Panc1 (cell line): ENCODE results near the gene SIRPA. TPM values are rescaled to one million over a fixed set of nuclear protein-coding genes. Genes with fewer than 3 reads are reported as not detected.

ENCODE experiments used
- ATAC-seq: fragments of 200-7000 bp; cut with Tn5 transposase; 2 replicates; pipeline ENCODE4 v1.9.1; 2020; ENCODE audit warnings: mild to moderate bottlenecking, moderate library complexity
- BruUV-seq: library from RNA; stranded (reverse); fragments of 400-500 nt; replicated peaks from 2 replicates; lab custom pipeline; 2021; lab: Mats Ljungman, UMichigan
- CTCF ChIA-PET: fragments of 300-600 bp; sonication (Branson Sonifier 250); formaldehyde crosslinking; loops from one replicate; lab custom pipeline; 2022; ENCODE audit warnings: antibody characterized with exemption; lab: Charles Lee
- POLR2A ChIA-PET: fragments of 300-600 bp; sonication (Branson Sonifier 250); formaldehyde crosslinking; loops from one replicate; lab custom pipeline; 2022; ENCODE audit warnings: antibody characterized with exemption; lab: Charles Lee
- DNase-seq: peaks from one replicate; pipeline ENCODE4 v3.0.0-alpha.2; 2010; ENCODE audit warnings: low read depth, low spot score
- H3K27ac ChIP-seq: 2 replicates; pipeline ENCODE4 v1.5.1; 2011; ENCODE audit warnings: mild to moderate bottlenecking, low read length, inconsistent platforms
- H3K27me3 ChIP-seq: fragments of 200-500 bp; sonication (Bioruptor generic); 2 replicates; pipeline ENCODE4 v1.6.0; 2014; ENCODE audit warnings: low read length, inconsistent platforms; ENCODE audit not compliant: control insufficient read depth, insufficient read depth
- H3K36me3 ChIP-seq: fragments of 200-500 bp; sonication (Bioruptor generic); 2 replicates; pipeline ENCODE4 v1.5.1; 2014; ENCODE audit warnings: inconsistent platforms, mild to moderate bottlenecking, low read length, moderate library complexity; ENCODE audit not compliant: control insufficient read depth, insufficient read depth
- H3K4me1 ChIP-seq: 2 replicates; pipeline ENCODE4 v1.5.1; 2011; ENCODE audit warnings: inconsistent platforms, mild to moderate bottlenecking, low read length, moderate library complexity; ENCODE audit not compliant: control insufficient read depth, insufficient read depth
- H3K4me3 ChIP-seq, 2 experiments: 2 replicates each; pipeline ENCODE4 v1.5.1; 2011 to 2012; ENCODE audit warnings: low read depth in 2 of 2, low read length in 2 of 2, mild to moderate bottlenecking in 2 of 2, inconsistent platforms in 1 of 2, moderate library complexity in 1 of 2
- H3K9me3 ChIP-seq: fragments of 200-500 bp; sonication (Bioruptor generic); 2 replicates; pipeline ENCODE4 v1.5.1; 2014; ENCODE audit warnings: low read depth, mild to moderate bottlenecking, inconsistent platforms, low read length, moderate library complexity; ENCODE audit not compliant: control insufficient read depth, insufficient read depth
- POLR2AphosphoS5 ChIP-seq: IDR thresholded peaks from 2 replicates; pipeline ENCODE4 v1.6.1; 2012; ENCODE audit warnings: mild to moderate bottlenecking, low read depth, low read length, moderate library complexity
- SIN3A ChIP-seq: IDR thresholded peaks from 2 replicates; pipeline ENCODE4 v1.6.1; 2012; ENCODE audit warnings: low read depth, mild to moderate bottlenecking, low read length, moderate library complexity, borderline replicate concordance; ENCODE audit not compliant: insufficient read depth
- TCF7L2 ChIP-seq: IDR thresholded peaks from 2 replicates; pipeline ENCODE4 v1.6.1; 2011; ENCODE audit warnings: mild to moderate bottlenecking, low read depth, low read length, inconsistent platforms
- in situ Hi-C: cut with HindIII; loops from 2 replicates; pipeline ENCODE4 v1.10.0; 2016; ENCODE audit warnings: low sequenced_read_pairs, low pct_unique_long_range_greater_than_20kb
- intact Hi-C: fragments of 100-400 bp; cut with micrococcal nuclease; formaldehyde crosslinking; loops from one replicate; pipeline ENCODE4 v1.10.0; 2022; ENCODE audit not compliant: unreplicated experiment
- total RNA-seq: library from RNA; stranded (reverse); gene quantifications from one replicate; pipeline ENCODE4 v1.2.1, GENCODE V29; 2021; ENCODE audit not compliant: unreplicated experiment
- TF ChIP-seq, protein P1 (sequence below), 2 experiments: IDR thresholded peaks; 2 replicates each; pipeline ENCODE4 v1.6.1; 2011 to 2012; ENCODE audit warnings: low read depth in 2 of 2, control low read depth in 1 of 2, low read length in 1 of 2, mild to moderate bottlenecking in 1 of 2, moderate library complexity in 1 of 2; ENCODE audit not compliant: insufficient read depth in 1 of 2
- TF ChIP-seq, protein P2 (sequence below): fragments of 450-650 bp; IDR thresholded peaks from 2 replicates; pipeline ENCODE4 v1.5.1; 2017; ENCODE audit warnings: mild to moderate bottlenecking

SIRPA gene
- total RNA-seq, 1 experiment from 2014 or later, result 2.4 TPM

- in situ Hi-C loops (no loop called here), intact Hi-C loops (no loop called here)
- peaks cover 17% of the 10 kb centered on the region for H3K27me3 ChIP-seq
- H3K36me3 ChIP-seq, result no peaks in the 10 kb centered on the region
- ATAC-seq (peak; percentile 35; the same call in 1 of the 2 replicates), DNase-seq (no peak)
- ChIA-PET CTCF (no interaction called here), POLR2A (no interaction called here)
- TF ChIP-seq SIN3A, result no peak
- TF ChIP-seq, protein P1, sequence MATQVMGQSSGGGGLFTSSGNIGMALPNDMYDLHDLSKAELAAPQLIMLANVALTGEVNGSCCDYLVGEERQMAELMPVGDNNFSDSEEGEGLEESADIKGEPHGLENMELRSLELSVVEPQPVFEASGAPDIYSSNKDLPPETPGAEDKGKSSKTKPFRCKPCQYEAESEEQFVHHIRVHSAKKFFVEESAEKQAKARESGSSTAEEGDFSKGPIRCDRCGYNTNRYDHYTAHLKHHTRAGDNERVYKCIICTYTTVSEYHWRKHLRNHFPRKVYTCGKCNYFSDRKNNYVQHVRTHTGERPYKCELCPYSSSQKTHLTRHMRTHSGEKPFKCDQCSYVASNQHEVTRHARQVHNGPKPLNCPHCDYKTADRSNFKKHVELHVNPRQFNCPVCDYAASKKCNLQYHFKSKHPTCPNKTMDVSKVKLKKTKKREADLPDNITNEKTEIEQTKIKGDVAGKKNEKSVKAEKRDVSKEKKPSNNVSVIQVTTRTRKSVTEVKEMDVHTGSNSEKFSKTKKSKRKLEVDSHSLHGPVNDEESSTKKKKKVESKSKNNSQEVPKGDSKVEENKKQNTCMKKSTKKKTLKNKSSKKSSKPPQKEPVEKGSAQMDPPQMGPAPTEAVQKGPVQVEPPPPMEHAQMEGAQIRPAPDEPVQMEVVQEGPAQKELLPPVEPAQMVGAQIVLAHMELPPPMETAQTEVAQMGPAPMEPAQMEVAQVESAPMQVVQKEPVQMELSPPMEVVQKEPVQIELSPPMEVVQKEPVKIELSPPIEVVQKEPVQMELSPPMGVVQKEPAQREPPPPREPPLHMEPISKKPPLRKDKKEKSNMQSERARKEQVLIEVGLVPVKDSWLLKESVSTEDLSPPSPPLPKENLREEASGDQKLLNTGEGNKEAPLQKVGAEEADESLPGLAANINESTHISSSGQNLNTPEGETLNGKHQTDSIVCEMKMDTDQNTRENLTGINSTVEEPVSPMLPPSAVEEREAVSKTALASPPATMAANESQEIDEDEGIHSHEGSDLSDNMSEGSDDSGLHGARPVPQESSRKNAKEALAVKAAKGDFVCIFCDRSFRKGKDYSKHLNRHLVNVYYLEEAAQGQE (IDR thresholded peaks at IDR 0.05; ENCODE audit: insufficient read depth in 1 of 2, low read depth in 2 of 2, low read length in 1 of 2), result no peak
- TF ChIP-seq POLR2AphosphoS5, result no peak
- no peak for TF ChIP-seq TCF7L2
- TF ChIP-seq, protein P2, sequence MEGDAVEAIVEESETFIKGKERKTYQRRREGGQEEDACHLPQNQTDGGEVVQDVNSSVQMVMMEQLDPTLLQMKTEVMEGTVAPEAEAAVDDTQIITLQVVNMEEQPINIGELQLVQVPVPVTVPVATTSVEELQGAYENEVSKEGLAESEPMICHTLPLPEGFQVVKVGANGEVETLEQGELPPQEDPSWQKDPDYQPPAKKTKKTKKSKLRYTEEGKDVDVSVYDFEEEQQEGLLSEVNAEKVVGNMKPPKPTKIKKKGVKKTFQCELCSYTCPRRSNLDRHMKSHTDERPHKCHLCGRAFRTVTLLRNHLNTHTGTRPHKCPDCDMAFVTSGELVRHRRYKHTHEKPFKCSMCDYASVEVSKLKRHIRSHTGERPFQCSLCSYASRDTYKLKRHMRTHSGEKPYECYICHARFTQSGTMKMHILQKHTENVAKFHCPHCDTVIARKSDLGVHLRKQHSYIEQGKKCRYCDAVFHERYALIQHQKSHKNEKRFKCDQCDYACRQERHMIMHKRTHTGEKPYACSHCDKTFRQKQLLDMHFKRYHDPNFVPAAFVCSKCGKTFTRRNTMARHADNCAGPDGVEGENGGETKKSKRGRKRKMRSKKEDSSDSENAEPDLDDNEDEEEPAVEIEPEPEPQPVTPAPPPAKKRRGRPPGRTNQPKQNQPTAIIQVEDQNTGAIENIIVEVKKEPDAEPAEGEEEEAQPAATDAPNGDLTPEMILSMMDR, result no peak
- BruUV-seq, result no TSS peak
- H3K4me3 ChIP-seq, result no peak overlapping the region
- no peaks in the 10 kb centered on the region for H3K4me1 ChIP-seq
- H3K27ac ChIP-seq, result no peak overlapping the region
- H3K9me3 ChIP-seq, result no peaks in the 10 kb centered on the region
Observed at GRCh38 chr20:1982686-1983085, 87.5 kb downstream of the SIRPA start.

GRCh38 chr20:1983301-1983700 lies 88.1 kb downstream of the SIRPA start:
- intact Hi-C loops (no loop called here), in situ Hi-C loops (no loop called here)
- H3K9me3 ChIP-seq, result no peaks in the 10 kb centered on the region
- CTCF ChIA-PET, result no interaction called here
- H3K4me1 ChIP-seq, result no peaks in the 10 kb centered on the region
- TF ChIP-seq SIN3A (no peak), TCF7L2 (no peak), POLR2AphosphoS5 (no peak)
- TF ChIP-seq, protein P1 (IDR thresholded peaks at IDR 0.05; ENCODE audit: insufficient read depth in 1 of 2, low read depth in 2 of 2, low read length in 1 of 2), result no peak
- TF ChIP-seq, protein P2, result no peak
- ATAC-seq (no peak), DNase-seq (no peak)
- peaks cover 17% of the 10 kb centered on the region for H3K27me3 ChIP-seq
- no TSS peak for BruUV-seq
- POLR2A ChIA-PET, result no interaction called here
- no peak overlapping the region for H3K27ac ChIP-seq
- H3K36me3 ChIP-seq, result no peaks in the 10 kb centered on the region
- H3K4me3 ChIP-seq, result no peak overlapping the region
